Choroid plexus epithelial cell (primary cell): ENCODE data around the gene SESTD1.

Source experiments
- DNase-seq: peaks from one replicate; pipeline ENCODE4 v3.0.0-alpha.2; 2010; ENCODE audit warnings: low read depth
- H3K4me3 ChIP-seq: 2 replicates; pipeline ENCODE4 v1.5.1; 2011; ENCODE audit warnings: low read depth, mild to moderate bottlenecking, control low read depth, low read length, moderate library complexity
- TF ChIP-seq, protein P1 (sequence below): conservative IDR thresholded peaks from 2 replicates; pipeline ENCODE4 v1.5.1; 2011; ENCODE audit warnings: low read depth, mild to moderate bottlenecking, control low read depth, inconsistent platforms, low read length, moderate library complexity

The SESTD1 gene

DNA sequence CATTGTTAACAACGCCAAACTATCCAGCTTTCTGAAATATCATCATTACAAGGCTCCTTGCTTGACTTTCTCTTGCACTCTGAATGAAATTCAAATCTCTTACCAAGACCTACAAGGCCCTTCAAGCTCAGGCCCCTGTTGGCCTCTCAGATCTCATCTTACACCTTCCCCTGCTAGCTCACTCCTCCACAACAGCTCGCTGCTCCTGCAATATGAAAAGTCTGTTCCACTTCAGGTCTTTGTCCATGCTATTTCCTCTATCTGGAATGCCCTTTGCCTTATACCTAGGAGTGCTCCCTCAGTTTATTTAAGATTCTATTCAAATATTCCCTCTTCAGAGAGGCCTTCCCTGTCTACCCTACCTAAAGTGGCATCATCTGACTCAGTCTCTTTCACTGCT is 91.7 kb downstream of the SESTD1 start:
- no peak for DNase-seq
- H3K4me3 ChIP-seq = no peak overlapping the region
- TF ChIP-seq, protein P1, sequence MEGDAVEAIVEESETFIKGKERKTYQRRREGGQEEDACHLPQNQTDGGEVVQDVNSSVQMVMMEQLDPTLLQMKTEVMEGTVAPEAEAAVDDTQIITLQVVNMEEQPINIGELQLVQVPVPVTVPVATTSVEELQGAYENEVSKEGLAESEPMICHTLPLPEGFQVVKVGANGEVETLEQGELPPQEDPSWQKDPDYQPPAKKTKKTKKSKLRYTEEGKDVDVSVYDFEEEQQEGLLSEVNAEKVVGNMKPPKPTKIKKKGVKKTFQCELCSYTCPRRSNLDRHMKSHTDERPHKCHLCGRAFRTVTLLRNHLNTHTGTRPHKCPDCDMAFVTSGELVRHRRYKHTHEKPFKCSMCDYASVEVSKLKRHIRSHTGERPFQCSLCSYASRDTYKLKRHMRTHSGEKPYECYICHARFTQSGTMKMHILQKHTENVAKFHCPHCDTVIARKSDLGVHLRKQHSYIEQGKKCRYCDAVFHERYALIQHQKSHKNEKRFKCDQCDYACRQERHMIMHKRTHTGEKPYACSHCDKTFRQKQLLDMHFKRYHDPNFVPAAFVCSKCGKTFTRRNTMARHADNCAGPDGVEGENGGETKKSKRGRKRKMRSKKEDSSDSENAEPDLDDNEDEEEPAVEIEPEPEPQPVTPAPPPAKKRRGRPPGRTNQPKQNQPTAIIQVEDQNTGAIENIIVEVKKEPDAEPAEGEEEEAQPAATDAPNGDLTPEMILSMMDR = no peak

DNA sequence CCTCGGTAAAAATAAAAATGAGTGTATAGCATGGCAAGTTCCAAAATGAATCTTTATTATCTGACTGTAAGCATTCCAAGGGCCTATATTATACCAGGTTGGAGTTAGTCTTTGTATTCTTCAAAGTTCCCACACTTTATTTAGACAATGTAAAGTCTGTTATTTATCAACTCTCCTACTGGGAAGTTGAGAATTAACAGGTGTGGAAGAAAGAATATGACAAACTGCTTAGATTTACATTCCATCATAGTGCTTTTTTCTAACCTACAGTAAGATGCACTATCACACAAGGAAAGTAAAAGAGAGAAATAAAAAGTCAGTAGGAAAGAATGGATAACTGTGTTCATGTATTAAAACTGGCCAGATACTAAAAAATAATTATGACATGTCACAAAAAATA is 93.3 kb downstream of the SESTD1 start:
- DNase-seq = no peak
- TF ChIP-seq, protein P1 = no peak
- no peak overlapping the region for H3K4me3 ChIP-seq

DNA sequence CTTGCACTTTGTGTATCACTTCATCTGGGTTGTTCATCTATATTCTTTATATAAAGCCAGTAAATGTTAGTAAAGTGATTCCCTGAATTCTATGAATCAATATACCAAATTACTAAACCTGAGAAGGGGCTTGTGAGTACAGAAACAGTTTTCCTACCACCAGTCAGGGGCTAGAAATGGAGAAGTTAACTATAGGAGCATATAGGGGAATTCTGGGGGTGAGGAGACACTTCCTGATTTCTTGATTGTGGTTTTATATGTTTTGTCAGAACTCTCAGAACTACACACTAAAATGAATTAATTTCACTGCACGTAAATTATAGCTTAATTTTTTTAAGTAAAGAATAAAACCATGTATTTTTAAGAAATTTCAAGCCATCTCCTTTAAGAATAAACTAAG is 93.7 kb downstream of the SESTD1 start:
- H3K4me3 ChIP-seq = no peak overlapping the region
- TF ChIP-seq, protein P1 = no peak
- no peak for DNase-seq

DNA sequence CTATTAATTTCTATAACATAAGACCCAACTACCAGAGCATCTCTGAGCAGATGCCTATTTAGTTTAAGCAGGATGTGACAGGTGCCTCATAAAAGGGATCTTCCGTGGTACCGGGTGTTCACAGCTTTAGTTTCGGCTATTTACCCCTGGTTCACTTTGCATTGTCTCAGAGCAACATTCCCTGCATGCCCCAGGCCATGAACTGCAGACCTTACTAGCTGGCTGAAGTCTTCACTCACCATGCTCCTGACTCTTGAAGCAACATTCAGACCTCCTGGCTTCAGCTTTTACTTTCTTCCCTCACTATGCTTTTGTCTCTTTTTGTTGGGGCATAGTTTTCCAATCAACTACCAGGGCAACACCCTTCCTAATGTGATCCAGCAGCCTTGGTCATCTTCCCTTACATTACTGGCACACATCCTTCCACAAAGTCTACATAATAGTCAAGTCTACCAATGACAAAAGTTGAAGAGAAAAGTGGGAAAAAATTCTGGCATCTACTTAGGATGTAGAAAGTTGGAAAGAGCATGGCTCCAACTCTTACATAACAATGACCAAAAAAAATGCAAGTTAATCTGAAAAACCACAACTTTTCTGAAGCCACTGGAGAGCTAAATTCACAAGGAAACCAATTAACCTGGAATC is 99.2 kb downstream of the SESTD1 start:
- no peak for DNase-seq
- TF ChIP-seq, protein P1 = no peak

DNA sequence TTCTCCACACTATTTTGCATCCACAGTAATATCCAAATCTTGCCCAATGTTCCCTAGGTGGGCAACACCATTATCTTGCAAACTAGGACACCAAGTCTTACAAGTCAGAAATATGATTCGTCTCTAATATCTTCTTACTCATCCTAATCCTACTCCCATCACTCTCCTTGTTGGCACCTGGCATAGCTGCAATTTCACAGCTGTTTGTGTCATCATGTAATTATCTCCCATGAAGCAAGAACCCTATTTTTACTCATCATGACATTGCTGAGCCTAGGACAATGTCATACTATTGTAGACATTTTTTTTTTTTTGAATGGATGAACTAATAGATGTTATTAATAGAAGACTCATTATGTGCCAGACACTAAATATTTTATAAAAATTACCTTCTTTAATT is 123.4 kb downstream of the SESTD1 start:
- no peak overlapping the region for H3K4me3 ChIP-seq
- no peak for DNase-seq
- TF ChIP-seq, protein P1 = no peak

More for the DNA sequence above, 99.2 kb downstream of the SESTD1 start:
- no peak overlapping the region for H3K4me3 ChIP-seq

DNA sequence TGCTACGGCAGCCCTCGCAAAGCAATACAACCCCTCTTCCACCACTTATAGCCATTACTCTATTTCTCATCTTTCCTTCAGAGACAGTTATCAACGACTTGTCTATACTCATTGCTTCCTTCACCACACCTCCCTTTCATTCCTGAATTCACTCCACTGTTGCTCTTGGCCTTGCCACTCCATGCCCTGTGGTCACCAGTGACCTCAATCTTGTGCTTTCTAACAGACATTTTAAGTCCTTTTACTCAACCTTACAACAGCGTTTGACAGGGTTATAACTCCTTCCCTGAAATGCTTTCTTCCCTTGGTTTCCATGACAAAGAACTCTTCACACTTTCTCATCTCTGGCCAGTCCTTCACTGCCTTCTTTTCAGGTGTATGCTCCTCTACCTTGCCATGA is 124.1 kb downstream of the SESTD1 start:
- no peak overlapping the region for H3K4me3 ChIP-seq
- DNase-seq = no peak
- TF ChIP-seq, protein P1 = no peak

DNA sequence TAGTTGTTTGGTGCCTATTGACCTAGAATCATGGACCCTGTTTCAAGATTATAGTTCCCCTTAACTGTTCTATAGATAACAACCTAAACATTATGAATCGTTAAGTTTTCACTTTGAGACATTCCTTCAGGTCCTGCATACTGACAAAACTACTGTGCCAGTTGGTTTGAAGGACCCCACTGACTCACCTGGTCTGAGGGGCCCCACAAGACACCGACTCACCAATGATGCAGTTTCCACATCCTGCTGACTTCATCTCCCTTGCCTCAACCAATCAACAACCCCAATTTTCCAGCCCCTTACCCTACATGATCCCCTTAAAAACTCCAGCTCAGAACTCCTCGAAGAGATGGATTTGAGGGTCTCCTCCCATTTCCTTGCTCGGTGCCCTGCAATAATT is 125.1 kb downstream of the SESTD1 start:
- H3K4me3 ChIP-seq = no peak overlapping the region
- no peak for DNase-seq
- TF ChIP-seq, protein P1 = no peak
